HL-60 (cell line): ENCODE results near the gene RHOF.
"Not testable (repeated sequence)": the region's sequence is repeated elsewhere in the genome, so short reads cannot be mapped to it uniquely, and the experiment has no call there.

Experiments used
- DNase-seq, 2 experiments: peaks; one replicate each; pipeline ENCODE4 v3.0.0-alpha.2; 2010 to 2020; ENCODE audit warnings: low read depth in 1 of 2, low spot score in 1 of 2
- H3K27ac ChIP-seq: fragments of 250-450 bp; sonication (Bioruptor Pico); replicated peaks from 2 replicates; pipeline ENCODE4 v1.5.1; 2020; ENCODE audit warnings: mild to moderate bottlenecking, moderate library complexity
- H3K27me3 ChIP-seq: fragments of 250-450 bp; sonication (Bioruptor Pico); 2 replicates; pipeline ENCODE4 v1.5.1; 2021; ENCODE audit warnings: mild to moderate bottlenecking, moderate library complexity; ENCODE audit not compliant: insufficient read depth, poor library complexity, severe bottlenecking
- H3K4me3 ChIP-seq: replicated peaks from 2 replicates; pipeline ENCODE4 v1.5.1; 2011; ENCODE audit warnings: mild to moderate bottlenecking, control low read depth, low read length; ENCODE audit not compliant: insufficient read depth
- GABPA ChIP-seq: IDR thresholded peaks from 2 replicates; pipeline ENCODE4 v1.6.1; 2012; ENCODE audit warnings: low read depth
- POLR2AphosphoS5 ChIP-seq: IDR thresholded peaks from 2 replicates; pipeline ENCODE4 v1.6.1; 2012; ENCODE audit warnings: low read depth
- SPI1 ChIP-seq: IDR thresholded peaks from 2 replicates; pipeline ENCODE4 v1.6.1; 2012; ENCODE audit warnings: low read depth, mild to moderate bottlenecking, borderline replicate concordance
- TF ChIP-seq, protein P1 (sequence below): IDR thresholded peaks from 2 replicates; pipeline ENCODE4 v1.6.1; 2012; ENCODE audit warnings: low read depth; ENCODE audit not compliant: insufficient replicate concordance
- TF ChIP-seq, protein P2 (sequence below): IDR thresholded peaks from one replicate; pipeline ENCODE4 v1.5.1; 2011; ENCODE audit warnings: low read length, control low read depth, inconsistent platforms; ENCODE audit not compliant: insufficient read depth

RHOF gene

DNA sequence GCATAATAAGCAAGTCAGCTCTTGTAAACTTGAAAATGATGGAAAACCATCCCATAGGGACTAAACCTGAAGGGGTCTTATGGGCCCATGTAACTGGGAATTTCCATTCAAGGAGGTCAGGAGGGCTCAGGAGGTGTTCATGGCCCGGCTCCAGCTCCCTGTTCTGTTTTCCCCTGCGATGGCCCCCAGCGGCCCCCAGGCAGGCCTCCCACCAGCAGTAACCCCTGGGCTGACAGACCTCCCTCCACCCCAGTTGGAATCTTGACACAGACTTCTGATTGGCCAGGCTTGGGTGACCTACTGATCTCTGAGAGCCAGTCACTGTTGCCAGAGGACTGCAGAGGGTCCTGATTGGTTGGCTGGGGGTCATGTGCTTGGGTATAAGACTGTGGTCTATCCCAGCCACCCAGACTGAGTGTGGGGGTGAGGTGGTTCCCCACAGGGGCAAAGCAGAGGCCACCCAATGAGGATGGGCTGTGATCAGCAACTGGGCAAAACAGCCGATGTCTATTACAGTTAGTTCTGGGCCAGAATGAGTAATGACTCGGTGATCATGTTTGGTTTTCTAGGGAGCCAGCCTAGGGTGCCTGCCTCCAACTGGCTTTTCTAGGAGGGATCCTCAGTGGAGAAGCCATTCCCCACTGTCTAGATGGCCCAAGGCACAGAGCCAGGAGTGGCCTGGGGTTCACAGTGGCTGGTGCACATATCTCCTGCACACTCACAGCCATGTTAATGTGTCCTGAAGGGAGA, 27.0 kb downstream of the RHOF start:
- H3K4me3 ChIP-seq = no peak overlapping the region
- no peaks in the 10 kb centered on the region for H3K27me3 ChIP-seq
- DNase-seq = no peak
- TF ChIP-seq GABPA (no peak), POLR2AphosphoS5 (no peak), SPI1 (no peak)
- TF ChIP-seq, protein P1, sequence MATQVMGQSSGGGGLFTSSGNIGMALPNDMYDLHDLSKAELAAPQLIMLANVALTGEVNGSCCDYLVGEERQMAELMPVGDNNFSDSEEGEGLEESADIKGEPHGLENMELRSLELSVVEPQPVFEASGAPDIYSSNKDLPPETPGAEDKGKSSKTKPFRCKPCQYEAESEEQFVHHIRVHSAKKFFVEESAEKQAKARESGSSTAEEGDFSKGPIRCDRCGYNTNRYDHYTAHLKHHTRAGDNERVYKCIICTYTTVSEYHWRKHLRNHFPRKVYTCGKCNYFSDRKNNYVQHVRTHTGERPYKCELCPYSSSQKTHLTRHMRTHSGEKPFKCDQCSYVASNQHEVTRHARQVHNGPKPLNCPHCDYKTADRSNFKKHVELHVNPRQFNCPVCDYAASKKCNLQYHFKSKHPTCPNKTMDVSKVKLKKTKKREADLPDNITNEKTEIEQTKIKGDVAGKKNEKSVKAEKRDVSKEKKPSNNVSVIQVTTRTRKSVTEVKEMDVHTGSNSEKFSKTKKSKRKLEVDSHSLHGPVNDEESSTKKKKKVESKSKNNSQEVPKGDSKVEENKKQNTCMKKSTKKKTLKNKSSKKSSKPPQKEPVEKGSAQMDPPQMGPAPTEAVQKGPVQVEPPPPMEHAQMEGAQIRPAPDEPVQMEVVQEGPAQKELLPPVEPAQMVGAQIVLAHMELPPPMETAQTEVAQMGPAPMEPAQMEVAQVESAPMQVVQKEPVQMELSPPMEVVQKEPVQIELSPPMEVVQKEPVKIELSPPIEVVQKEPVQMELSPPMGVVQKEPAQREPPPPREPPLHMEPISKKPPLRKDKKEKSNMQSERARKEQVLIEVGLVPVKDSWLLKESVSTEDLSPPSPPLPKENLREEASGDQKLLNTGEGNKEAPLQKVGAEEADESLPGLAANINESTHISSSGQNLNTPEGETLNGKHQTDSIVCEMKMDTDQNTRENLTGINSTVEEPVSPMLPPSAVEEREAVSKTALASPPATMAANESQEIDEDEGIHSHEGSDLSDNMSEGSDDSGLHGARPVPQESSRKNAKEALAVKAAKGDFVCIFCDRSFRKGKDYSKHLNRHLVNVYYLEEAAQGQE = no peak
- TF ChIP-seq, protein P2, sequence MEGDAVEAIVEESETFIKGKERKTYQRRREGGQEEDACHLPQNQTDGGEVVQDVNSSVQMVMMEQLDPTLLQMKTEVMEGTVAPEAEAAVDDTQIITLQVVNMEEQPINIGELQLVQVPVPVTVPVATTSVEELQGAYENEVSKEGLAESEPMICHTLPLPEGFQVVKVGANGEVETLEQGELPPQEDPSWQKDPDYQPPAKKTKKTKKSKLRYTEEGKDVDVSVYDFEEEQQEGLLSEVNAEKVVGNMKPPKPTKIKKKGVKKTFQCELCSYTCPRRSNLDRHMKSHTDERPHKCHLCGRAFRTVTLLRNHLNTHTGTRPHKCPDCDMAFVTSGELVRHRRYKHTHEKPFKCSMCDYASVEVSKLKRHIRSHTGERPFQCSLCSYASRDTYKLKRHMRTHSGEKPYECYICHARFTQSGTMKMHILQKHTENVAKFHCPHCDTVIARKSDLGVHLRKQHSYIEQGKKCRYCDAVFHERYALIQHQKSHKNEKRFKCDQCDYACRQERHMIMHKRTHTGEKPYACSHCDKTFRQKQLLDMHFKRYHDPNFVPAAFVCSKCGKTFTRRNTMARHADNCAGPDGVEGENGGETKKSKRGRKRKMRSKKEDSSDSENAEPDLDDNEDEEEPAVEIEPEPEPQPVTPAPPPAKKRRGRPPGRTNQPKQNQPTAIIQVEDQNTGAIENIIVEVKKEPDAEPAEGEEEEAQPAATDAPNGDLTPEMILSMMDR = no peak
- H3K27ac ChIP-seq = no peak overlapping the region

GRCh38 chr12:121765573-121765972, 27.9 kb downstream of the RHOF start:
- Histone ChIP-seq H3K27ac (no peak overlapping the region), H3K4me3 (no peak overlapping the region), H3K27me3 (no peaks in the 10 kb centered on the region)
- DNase-seq = no peak
- TF ChIP-seq, protein P2 = no peak
- no peak for TF ChIP-seq SPI1

DNA sequence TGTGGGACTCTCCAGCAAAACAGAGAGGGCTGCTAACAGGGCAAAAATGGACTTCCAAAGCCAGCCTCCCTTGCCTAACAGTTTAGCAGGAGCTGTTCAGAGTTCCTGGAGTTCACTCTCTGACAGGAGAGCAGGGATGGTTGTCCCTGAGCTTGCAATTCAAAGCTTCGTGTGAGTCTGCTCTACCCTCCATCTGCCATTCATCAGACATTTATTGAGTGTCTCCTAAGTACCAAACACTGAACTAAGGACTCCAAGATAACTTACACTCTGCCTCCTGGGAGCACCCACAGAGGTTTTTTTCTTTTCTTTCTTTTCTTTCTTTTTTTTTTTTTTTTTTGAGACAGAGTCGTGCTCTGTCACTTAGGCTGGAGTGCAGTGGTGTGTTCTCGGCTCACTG, 28.7 kb downstream of the RHOF start:
- TF ChIP-seq, protein P1 = no peak
- TF ChIP-seq SPI1 (no peak), POLR2AphosphoS5 (no peak), GABPA (no peak)
- TF ChIP-seq, protein P2 = no peak
- Histone ChIP-seq H3K27me3 (no peaks in the 10 kb centered on the region), H3K4me3 (no peak overlapping the region), H3K27ac (no peak overlapping the region)
- no peak for DNase-seq

DNA sequence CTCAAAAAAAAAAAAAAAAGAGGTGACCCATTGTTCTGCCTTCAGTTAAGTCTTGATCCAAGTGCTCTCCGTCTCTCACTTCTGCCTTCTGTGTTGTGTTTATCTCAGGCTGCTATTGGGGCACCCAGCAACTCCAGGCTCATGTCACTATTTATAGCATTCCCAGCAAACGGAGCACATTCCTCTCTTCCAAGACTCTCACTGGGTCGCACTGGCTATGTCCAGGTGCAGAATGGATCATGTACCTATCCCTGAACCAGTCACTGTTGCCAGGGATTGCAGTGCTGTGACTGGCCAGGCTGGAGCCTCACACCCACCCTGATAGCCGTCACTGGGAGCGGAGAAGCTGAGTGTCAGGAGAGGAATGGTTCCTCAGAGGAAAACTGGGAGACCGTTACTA, 31.2 kb downstream of the RHOF start:
- H3K27ac ChIP-seq = no peak overlapping the region
- DNase-seq = no peak
- no peaks in the 10 kb centered on the region for H3K27me3 ChIP-seq
- no peak overlapping the region for H3K4me3 ChIP-seq
- TF ChIP-seq, protein P1 = no peak
- TF ChIP-seq, protein P2 = no peak
- TF ChIP-seq POLR2AphosphoS5 (no peak), GABPA (no peak), SPI1 (no peak)

GRCh38 chr12:121758536-121758935, 35.0 kb downstream of the RHOF start:
- not testable (repeated sequence) for H3K4me3 ChIP-seq, H3K27ac ChIP-seq, H3K27me3 ChIP-seq, DNase-seq
